OCI-LY7 (cell line): ENCODE data around the gene PLXNB2. TPM values are rescaled to one million over a fixed set of nuclear protein-coding genes. Genes with fewer than 3 reads are reported as not detected.

Source experiments
- BruUV-seq: library from RNA; stranded (reverse); fragments of 400-500 nt; replicated peaks from 2 replicates; lab custom pipeline; 2021; lab: Mats Ljungman, UMichigan
- CTCF ChIA-PET: fragments of 300-600 bp; sonication (Branson Sonifier 250); formaldehyde crosslinking; loops from one replicate; lab custom pipeline; 2022; ENCODE audit warnings: antibody characterized with exemption; ENCODE audit not compliant: unreplicated experiment; lab: Charles Lee
- POLR2A ChIA-PET: fragments of 300-600 bp; sonication (Branson Sonifier 250); formaldehyde crosslinking; loops from one replicate; lab custom pipeline; 2022; ENCODE audit warnings: antibody characterized with exemption; lab: Charles Lee
- DNase-seq: peaks from one replicate; pipeline ENCODE4 v3.0.0-alpha.2; 2015; ENCODE audit warnings: low spot score
- H2AFZ ChIP-seq: fragments of 200-600 bp; sonication (generic), shearing (Covaris generic); 2 replicates; pipeline ENCODE4 v1.6.1; 2014; ENCODE audit warnings: mild to moderate bottlenecking, antibody characterized with exemption, low read length, moderate library complexity
- H3K27ac ChIP-seq: fragments of 200-600 bp; sonication (generic); 2 replicates; pipeline ENCODE4 v1.5.1; 2014; ENCODE audit warnings: mixed run types, low read depth, mild to moderate bottlenecking, moderate library complexity, low read length, inconsistent platforms; ENCODE audit not compliant: poor library complexity, severe bottlenecking
- H3K36me3 ChIP-seq: fragments of 200-600 bp; sonication (generic); 2 replicates; pipeline ENCODE4 v1.6.1; 2014; ENCODE audit warnings: mild to moderate bottlenecking, antibody characterized with exemption, low read length, moderate library complexity, mixed read lengths; ENCODE audit not compliant: insufficient read depth
- H3K4me1 ChIP-seq: fragments of 200-600 bp; sonication (generic); 2 replicates; pipeline ENCODE4 v1.5.1; 2014; ENCODE audit warnings: mild to moderate bottlenecking, low read length; ENCODE audit not compliant: insufficient read depth, poor library complexity, severe bottlenecking
- H3K4me2 ChIP-seq: fragments of 200-600 bp; sonication (generic); 2 replicates; pipeline ENCODE4 v1.6.1; 2014; ENCODE audit warnings: mild to moderate bottlenecking, low read length
- H3K4me3 ChIP-seq: fragments of 200-600 bp; sonication (generic); 2 replicates; pipeline ENCODE4 v1.5.1; 2014; ENCODE audit warnings: mild to moderate bottlenecking, low read depth, low read length; ENCODE audit not compliant: poor library complexity, severe bottlenecking
- H3K79me2 ChIP-seq: fragments of 200-600 bp; sonication (generic); 2 replicates; pipeline ENCODE4 v1.6.1; 2016; ENCODE audit warnings: low read depth, mild to moderate bottlenecking, low read length, moderate library complexity, mixed read lengths; ENCODE audit not compliant: insufficient read depth
- H3K9me2 ChIP-seq: fragments of 200-600 bp; sonication (generic); 2 replicates; pipeline ENCODE4 v1.6.1; 2016; ENCODE audit warnings: mild to moderate bottlenecking, low read length, mixed read lengths; ENCODE audit not compliant: insufficient read depth
- H3K9me3 ChIP-seq: fragments of 200-600 bp; sonication (generic); 2 replicates; pipeline ENCODE4 v1.6.1; 2014; ENCODE audit warnings: mild to moderate bottlenecking, mixed run types, low read length, mixed read lengths
- H4K20me1 ChIP-seq: fragments of 200-600 bp; sonication (generic); 2 replicates; pipeline ENCODE4 v1.6.1; 2014; ENCODE audit warnings: mild to moderate bottlenecking, antibody characterized with exemption, low read length, moderate library complexity, mixed read lengths; ENCODE audit not compliant: insufficient read depth
- CTCF ChIP-seq: fragments of 200-600 bp; sonication (generic); conservative IDR thresholded peaks from 2 replicates; pipeline ENCODE4 v1.5.1; 2014; ENCODE audit warnings: mild to moderate bottlenecking, antibody characterized with exemption, low read length, moderate library complexity, mixed read lengths
- EZH2phosphoT487 ChIP-seq: fragments of 200-600 bp; sonication (generic); IDR thresholded peaks from 2 replicates; pipeline ENCODE4 v1.6.1; 2018; ENCODE audit warnings: low read depth, borderline replicate concordance, mild to moderate bottlenecking, mixed run types, antibody characterized with exemption, low read length, moderate library complexity, mixed read lengths
- intact Hi-C: fragments of 100-400 bp; cut with micrococcal nuclease; formaldehyde crosslinking; loops from one replicate; pipeline ENCODE4 v1.10.0; 2022; ENCODE audit not compliant: unreplicated experiment
- total RNA-seq, 2 experiments: library from RNA; depleted of rRNA in 1 of 2; stranded (reverse); fragments of >200 nt in 1 of 2; shearing (Covaris generic) in 1 of 2; gene quantifications; 2 replicates each; pipeline ENCODE4 v1.2.3, GENCODE V29; 2014 to 2022

The PLXNB2 gene
- total RNA-seq, 2 experiments from 2014 or later = 10.7 to 39.2 TPM

GRCh38 chr22:50342651-50343540 is 35.5 kb upstream of the PLXNB2 start, which contains the start of gene PPP6R2:
Gene PPP6R2, plus strand, starts transcription at chr22:50343327. Its CDS starts 50,582 bp downstream, at chr22:50393909.
- ChIA-PET CTCF (interaction anchor here (0.8 kb wide), 1 partner anchor 90 kb away, joined by 3 read pairs; no protein-coding TSS in a partner anchor), POLR2A (no interaction called here)
- H3K27ac ChIP-seq = peak within 1 kb of the TSS; percentile 83
- H3K36me3 ChIP-seq = peaks cover 12% of the 10 kb centered on the region; the same call in 1 of the 2 replicates
- DNase-seq = peak; percentile 85
- H4K20me1 ChIP-seq = no peaks in the 10 kb centered on the region
- H3K79me2 ChIP-seq = peaks cover 21% of the 10 kb centered on the region
- peak within 1 kb of the TSS; percentile 80 for H2AFZ ChIP-seq
- no peaks in the 10 kb centered on the region for H3K9me2 ChIP-seq
- H3K9me3 ChIP-seq = peaks cover 15% of the 10 kb centered on the region; the same call in 1 of the 2 replicates
- H3K4me2 ChIP-seq = peak within 1 kb of the TSS; percentile 96
- H3K4me3 ChIP-seq = peak within 1 kb of the TSS; percentile 100
- BruUV-seq = TSS peak; percentile 76
- TF ChIP-seq EZH2phosphoT487 (no peak), CTCF (peak; percentile 47; the same call in 1 of the 2 replicates)
- intact Hi-C loops = loop anchor here (1.0 to 5.0 kb wide), 4 partner anchors 16 to 91 kb away; partner anchors contain the start of genes DENND6B and HDAC10
- H3K4me1 ChIP-seq = peaks cover 20% of the 10 kb centered on the region

GRCh38 chr22:50341977-50342650 is 34.7 kb upstream of the PLXNB2 start:
- BruUV-seq = no TSS peak
- peaks cover 21% of the 10 kb centered on the region; the same call in 1 of the 2 replicates for H3K9me3 ChIP-seq
- CTCF ChIA-PET = interaction anchor here (0.8 kb wide), 2 partner anchors 66 to 89 kb away, joined by 3 to 4 read pairs; no protein-coding TSS in a partner anchor
- peaks cover 5% of the 10 kb centered on the region; the same call in 1 of the 2 replicates for H3K36me3 ChIP-seq
- DNase-seq = peak; percentile 88
- POLR2A ChIA-PET = interaction anchor here (0.6 kb wide), 1 partner anchor 10 kb away, joined by 3 read pairs; no protein-coding TSS in a partner anchor
- peak overlapping the region; percentile 96 for H3K4me2 ChIP-seq
- H4K20me1 ChIP-seq = no peaks in the 10 kb centered on the region
- H2AFZ ChIP-seq = peak overlapping the region; percentile 76
- H3K79me2 ChIP-seq = peaks cover 14% of the 10 kb centered on the region; the same call in 1 of the 2 replicates
- H3K9me2 ChIP-seq = no peaks in the 10 kb centered on the region
- intact Hi-C loops = loop anchor here (1.0 to 5.0 kb wide), 4 partner anchors 15 to 90 kb away; partner anchors contain the start of genes DENND6B and HDAC10
- peaks cover 20% of the 10 kb centered on the region for H3K4me1 ChIP-seq
- peak overlapping the region; percentile 72 for H3K27ac ChIP-seq
- no peak for TF ChIP-seq EZH2phosphoT487
- peak; percentile 99 for TF ChIP-seq CTCF
- peak overlapping the region; percentile 100 for H3K4me3 ChIP-seq
